Ishikawa (cell line): Measurements from ENCODE around the gene FNDC4.

Source experiments
- CEBPB ChIP-seq: IDR thresholded peaks from 2 replicates; pipeline ENCODE4 v1.6.1; 2012
- CREB1 ChIP-seq: IDR thresholded peaks from 2 replicates; pipeline ENCODE4 v1.6.1; 2012; ENCODE audit warnings: low read depth
- EGR1 ChIP-seq: IDR thresholded peaks from 2 replicates; pipeline ENCODE4 v1.6.1; 2012
- EP300 ChIP-seq: IDR thresholded peaks from 2 replicates; pipeline ENCODE4 v1.6.1; 2012; ENCODE audit warnings: borderline replicate concordance
- FOXM1 ChIP-seq: IDR thresholded peaks from 2 replicates; pipeline ENCODE4 v1.6.1; 2012; ENCODE audit warnings: low read depth, borderline replicate concordance
- MAX ChIP-seq: IDR thresholded peaks from 2 replicates; pipeline ENCODE4 v1.6.1; 2012
- NFIC ChIP-seq: IDR thresholded peaks from 2 replicates; pipeline ENCODE4 v1.6.1; 2012
- RAD21 ChIP-seq: IDR thresholded peaks from 2 replicates; pipeline ENCODE4 v1.6.1; 2012; ENCODE audit warnings: low read depth
- REST ChIP-seq: IDR thresholded peaks from 2 replicates; pipeline ENCODE4 v1.6.1; 2012; ENCODE audit warnings: low read depth, mild to moderate bottlenecking
- TAF1 ChIP-seq: IDR thresholded peaks from 2 replicates; pipeline ENCODE4 v1.6.1; 2012; ENCODE audit warnings: low read depth, mild to moderate bottlenecking
- TCF12 ChIP-seq: IDR thresholded peaks from 2 replicates; pipeline ENCODE4 v1.6.1; 2012; ENCODE audit warnings: low read depth
- TEAD4 ChIP-seq: IDR thresholded peaks from 2 replicates; pipeline ENCODE4 v1.6.1; 2012
- USF1 ChIP-seq: IDR thresholded peaks from 2 replicates; pipeline ENCODE4 v1.6.1; 2012
- YY1 ChIP-seq: IDR thresholded peaks from 2 replicates; pipeline ENCODE4 v1.6.1; 2012; ENCODE audit warnings: low read depth
- ZBTB7A ChIP-seq: IDR thresholded peaks from 2 replicates; pipeline ENCODE4 v1.6.1; 2012; ENCODE audit warnings: low read depth

The FNDC4 gene

GRCh38 chr2:27494944-27495554, at the start of gene FNDC4:
FNDC4 (minus strand) TSS chr2:27495200; CDS start chr2:27494679, 521 bp downstream.
- TF ChIP-seq YY1: no peak
- TF ChIP-seq EGR1: peak; percentile 56
- TF ChIP-seq ZBTB7A: peak; percentile 95
- no peak for TF ChIP-seq NFIC

GRCh38 chr2:27544143-27544821, 49.3 kb upstream of the FNDC4 start:
- no peak for TF ChIP-seq FOXM1
- no peak for TF ChIP-seq TEAD4
- TF ChIP-seq NFIC: no peak
- no peak for TF ChIP-seq EGR1
- no peak for TF ChIP-seq CREB1
- TF ChIP-seq TAF1: no peak
- no peak for TF ChIP-seq CEBPB

GRCh38 chr2:27537287-27537686, 42.3 kb upstream of the FNDC4 start:
- TF ChIP-seq FOXM1: no peak
- no peak for TF ChIP-seq RAD21
- TF ChIP-seq EGR1: no peak

GRCh38 chr2:27531983-27532382, 37.0 kb upstream of the FNDC4 start:
- no peak for TF ChIP-seq EP300
- no peak for TF ChIP-seq ZBTB7A

- no peak for TF ChIP-seq CREB1
- TF ChIP-seq REST: no peak
- no peak for TF ChIP-seq FOXM1
- no peak for TF ChIP-seq USF1
- no peak for TF ChIP-seq ZBTB7A
- no peak for TF ChIP-seq EP300
- no peak for TF ChIP-seq MAX
- TF ChIP-seq NFIC: no peak
- no peak for TF ChIP-seq TEAD4
- TF ChIP-seq EGR1: no peak
- TF ChIP-seq CEBPB: no peak
- TF ChIP-seq TAF1: no peak
Observed at GRCh38 chr2:27527182-27527581, 32.2 kb upstream of the FNDC4 start.

- TF ChIP-seq NFIC (no peak), MAX (no peak), REST (no peak), FOXM1 (no peak), RAD21 (no peak), TCF12 (no peak)
Observed at GRCh38 chr2:27522400-27522945, 27.5 kb upstream of the FNDC4 start.

GRCh38 chr2:27520316-27520715, 25.3 kb upstream of the FNDC4 start:
- TF ChIP-seq ZBTB7A (no peak), TAF1 (no peak), CEBPB (no peak), USF1 (no peak), YY1 (no peak), MAX (no peak), FOXM1 (no peak), REST (no peak), RAD21 (no peak), EGR1 (no peak), EP300 (no peak), TEAD4 (no peak), NFIC (no peak), TCF12 (no peak), CREB1 (no peak)
